ENCODE results near the gene PITPNM3.

GRCh38 chr17:6560496-6560895 is 4.1 kb upstream of the PITPNM3 start:
- TF ChIP-seq CTCF (IDR thresholded peaks at IDR 0.05 in 4 of 5, conservative IDR thresholded peaks at IDR 0.05 in 1 of 5): no peak
- TF ChIP-seq POLR2A (IDR thresholded peaks at IDR 0.05): no peak
